SK-N-SH (cell line): ENCODE data around the gene AK2. TPM values are rescaled to one million over a fixed set of nuclear protein-coding genes. Genes with fewer than 3 reads are reported as not detected.

Source experiments
- CTCF ChIA-PET: fragments of 300-600, 350-600 bp; formaldehyde crosslinking; extraction: SDS; loops from one replicate; lab custom pipeline; 2021; lab: Yijun Ruan, JAX
- POLR2A ChIA-PET: fragments of 350-600 bp; sonication (Branson Sonifier 250); formaldehyde crosslinking; extraction: SDS; loops from one replicate; lab custom pipeline; 2020; ENCODE audit warnings: antibody characterized with exemption, inconsistent platforms; lab: Yijun Ruan, JAX
- DNase-seq: peaks from one replicate; pipeline ENCODE4 v3.0.0; 2012
- H2AFZ ChIP-seq: fragments of 200-600 bp; sonication (generic); 2 replicates; pipeline ENCODE4 v1.8.1; 2016; ENCODE audit warnings: antibody characterized with exemption, mild to moderate bottlenecking, low read depth
- H3F3A ChIP-seq: fragments of 200-600 bp; sonication (generic); replicated peaks from 2 replicates; pipeline ENCODE3; 2016; ENCODE audit warnings: antibody characterized with exemption, mild to moderate bottlenecking; ENCODE audit not compliant: insufficient read depth
- H3K27ac ChIP-seq, 2 experiments: fragments of 200-500 bp in 1 of 2; fragments of 200-600 bp in 1 of 2; sonication (Bioruptor generic) in 1 of 2; sonication (generic), shearing (Covaris generic) in 1 of 2; 2 replicates each; pipeline versions ENCODE4 v1.5.1 to v1.6.1; 2014 to 2016; ENCODE audit warnings: low read depth in 2 of 2, inconsistent platforms in 1 of 2, low read length in 1 of 2, mild to moderate bottlenecking in 1 of 2, mixed read lengths in 1 of 2
- H3K27me3 ChIP-seq: fragments of 200-600 bp; sonication (generic), shearing (Covaris generic); 2 replicates; pipeline ENCODE4 v1.6.1; 2016; ENCODE audit warnings: mixed run types; ENCODE audit not compliant: insufficient read depth
- H3K36me3 ChIP-seq, 2 experiments: fragments of 200-500 bp in 1 of 2; fragments of 200-600 bp in 1 of 2; sonication (Bioruptor generic) in 1 of 2; sonication (generic) in 1 of 2; replicated peaks in 1 of 2; 2 replicates each; pipeline versions ENCODE3 to v1.5.1; 2014 to 2016; ENCODE audit warnings: low read length in 1 of 2, mild to moderate bottlenecking in 1 of 2; ENCODE audit not compliant: insufficient read depth in 2 of 2, control insufficient read depth in 1 of 2
- H3K4me1 ChIP-seq, 2 experiments: fragments of 200-500 bp in 1 of 2; fragments of 200-600 bp in 1 of 2; sonication (Bioruptor generic) in 1 of 2; sonication (generic), shearing (Covaris generic) in 1 of 2; 2 replicates each; pipeline versions ENCODE4 v1.5.1 to v1.6.1; 2014 to 2016; ENCODE audit warnings: low read depth in 1 of 2, low read length in 1 of 2, mixed run types in 1 of 2; ENCODE audit not compliant: insufficient read depth in 2 of 2, control insufficient read depth in 1 of 2
- H3K4me2 ChIP-seq: fragments of 200-600 bp; sonication (generic), shearing (Covaris generic); 2 replicates; pipeline ENCODE4 v1.6.1; 2017; ENCODE audit warnings: mixed run types
- H3K4me3 ChIP-seq, 2 experiments: fragments of 200-500 bp in 1 of 2; fragments of 200-600 bp in 1 of 2; sonication (Bioruptor generic) in 1 of 2; sonication (generic), shearing (Covaris generic) in 1 of 2; 2 replicates each; pipeline versions ENCODE4 v1.5.1 to v1.8.1; 2014 to 2016; ENCODE audit warnings: low read depth in 2 of 2, inconsistent platforms in 1 of 2, low read length in 1 of 2, mild to moderate bottlenecking in 1 of 2, mixed read lengths in 1 of 2, moderate library complexity in 1 of 2
- H3K79me2 ChIP-seq: fragments of 200-600 bp; sonication (generic); 2 replicates; pipeline ENCODE4 v1.8.1; 2017; ENCODE audit warnings: mild to moderate bottlenecking; ENCODE audit not compliant: insufficient read depth
- H3K9ac ChIP-seq: fragments of 200-600 bp; sonication (generic); 2 replicates; pipeline ENCODE4 v1.6.1; 2017; ENCODE audit warnings: mixed run types
- H3K9me2 ChIP-seq: fragments of 200-600 bp; sonication (generic); 2 replicates; pipeline ENCODE4 v1.6.1; 2017; ENCODE audit warnings: mixed run types
- H3K9me3 ChIP-seq: fragments of 200-600 bp; sonication (generic); 2 replicates; pipeline ENCODE4 v1.6.1; 2017; ENCODE audit warnings: mixed run types, mild to moderate bottlenecking, moderate library complexity
- H4K20me1 ChIP-seq: fragments of 200-600 bp; sonication (generic); 2 replicates; pipeline ENCODE4 v1.6.1; 2017; ENCODE audit warnings: mild to moderate bottlenecking, mixed run types; ENCODE audit not compliant: insufficient read depth
- CTCF ChIP-seq: fragments of 200-600 bp; sonication (generic); IDR thresholded peaks from 2 replicates; pipeline ENCODE4 v1.6.1; 2017; ENCODE audit warnings: antibody characterized with exemption, mild to moderate bottlenecking, moderate library complexity
- ELF1 ChIP-seq: IDR thresholded peaks from 2 replicates; pipeline ENCODE4 v1.4.0; 2012
- EP300 ChIP-seq, 2 experiments: IDR thresholded peaks; 2 replicates each; pipeline versions ENCODE4 v1.4.0 to v1.6.1; 2012; ENCODE audit warnings: borderline replicate concordance in 1 of 2, low read depth in 1 of 2, low read length in 1 of 2
- IRF3 ChIP-seq: fragments of 150-350 bp; IDR thresholded peaks from 2 replicates; pipeline ENCODE4 v1.6.1; 2016; ENCODE audit warnings: mild to moderate bottlenecking, low read depth, low read length
- NFIC ChIP-seq: IDR thresholded peaks from 2 replicates; pipeline ENCODE4 v1.4.0; 2012; ENCODE audit warnings: borderline replicate concordance
- NRF1 ChIP-seq: IDR thresholded peaks from 2 replicates; pipeline ENCODE4 v1.6.1; 2012; ENCODE audit warnings: low read depth, mild to moderate bottlenecking, low read length
- PBX3 ChIP-seq: IDR thresholded peaks from 2 replicates; pipeline ENCODE4; 2012
- RCOR1 ChIP-seq: fragments of 150-350 bp; IDR thresholded peaks from 2 replicates; pipeline ENCODE4 v1.6.1; 2017; ENCODE audit warnings: antibody characterized with exemption, low read length
- RFX5 ChIP-seq: IDR thresholded peaks from 2 replicates; pipeline ENCODE4 v1.6.1; 2012; ENCODE audit warnings: mild to moderate bottlenecking, improper control_type of control experiment, low read length
- RXRA ChIP-seq: IDR thresholded peaks from 2 replicates; pipeline ENCODE4 v1.4.0; 2012; ENCODE audit warnings: low read depth, mild to moderate bottlenecking, borderline replicate concordance
- SIN3A ChIP-seq: IDR thresholded peaks from 2 replicates; pipeline ENCODE4 v1.6.1; 2012; ENCODE audit warnings: low read depth, mild to moderate bottlenecking, low read length, moderate library complexity, borderline replicate concordance
- SMC3 ChIP-seq: IDR thresholded peaks from 2 replicates; pipeline ENCODE4 v1.6.1; 2012; ENCODE audit warnings: low read depth, low read length, improper control_type of control experiment
- TAF1 ChIP-seq: IDR thresholded peaks from 2 replicates; pipeline ENCODE4 v1.6.1; 2012; ENCODE audit warnings: low read depth, mild to moderate bottlenecking, low read length, moderate library complexity, borderline replicate concordance
- TCF12 ChIP-seq: IDR thresholded peaks from 2 replicates; pipeline ENCODE4 v1.4.0; 2012
- WGBS: methylation state at CpG from one replicate; pipeline ENCODE4 v1.1.6; 2017; ENCODE audit warnings: low lambda C conversion rate; 5-methylcytosine and 5-hydroxymethylcytosine counted together
- polyA plus RNA-seq, 3 experiments: library from polyadenylated mRNA; depleted of rRNA; stranded (reverse); fragments of >200 nt; gene quantifications; 2 replicates each; pipeline ENCODE4 v1.2.3, GENCODE V29; 2012

AK2 gene
- polyA plus RNA-seq, 1 of the 3 experiments (the other 2 are of a cell fraction): 191 TPM

DNA sequence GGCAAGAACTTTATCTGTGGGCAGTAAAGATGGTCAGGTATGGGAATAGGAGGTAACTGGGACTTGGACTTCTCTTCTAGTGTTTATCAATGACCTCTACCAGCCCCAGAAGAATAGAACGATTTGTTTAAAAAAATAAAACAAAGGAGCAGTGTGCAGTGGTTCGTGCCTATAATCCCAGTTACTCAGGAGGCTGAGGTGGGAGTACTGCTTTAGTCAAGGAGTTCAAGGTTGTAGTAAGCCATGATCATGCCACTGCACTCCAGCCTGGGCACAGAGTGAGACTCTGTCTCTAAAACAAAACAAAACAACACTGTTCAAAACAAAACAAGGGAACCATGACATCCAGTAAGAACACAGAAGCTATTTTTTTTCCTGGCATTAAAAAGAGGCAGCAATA lies 76.3 kb downstream of the AK2 start:
- Histone ChIP-seq H3K27me3 (no peaks in the 10 kb centered on the region), H3K4me1 (peaks cover 6 to 12% of the 10 kb centered on the region in 2 experiments; a peak in 2 of 4 replicates), H3F3A (no peaks in the 10 kb centered on the region), H3K4me2 (no peak overlapping the region), H3K9me2 (no peaks in the 10 kb centered on the region), H3K27ac (no peak overlapping the region), H2AFZ (no peak overlapping the region), H3K4me3 (no peak overlapping the region), H3K9ac (no peak overlapping the region), H3K9me3 (no peaks in the 10 kb centered on the region), H3K36me3 (no peaks in the 10 kb centered on the region), H4K20me1 (peaks cover 70% of the 10 kb centered on the region), H3K79me2 (peaks cover 86% of the 10 kb centered on the region)
- WGBS: 85% methylated on average over 2 of the region's 2 CpGs
- no peak for TF ChIP-seq TAF1
- no peak for TF ChIP-seq RXRA
- no peak for TF ChIP-seq PBX3
- TF ChIP-seq EP300 (IDR thresholded peaks at IDR 0.05; ENCODE audit: borderline replicate concordance in 1 of 2, low read depth in 1 of 2, low read length in 1 of 2): no peak
- TF ChIP-seq NRF1: no peak
- no peak for TF ChIP-seq NFIC
- TF ChIP-seq RFX5: no peak
- TF ChIP-seq RCOR1: no peak
- TF ChIP-seq IRF3: no peak
- no peak for TF ChIP-seq TCF12
- no peak for TF ChIP-seq CTCF
- TF ChIP-seq SMC3: no peak
- ChIA-PET POLR2A (no interaction called here), CTCF (interaction anchor here (0.8 to 1.2 kb wide), 3 partner anchors 9 to 27 kb away, joined by 3 to 4 read pairs (median 3); no protein-coding TSS in a partner anchor)
- DNase-seq: no peak

GRCh38 chr1:32958827-32959226 lies 77.9 kb downstream of the AK2 start:
- no peak overlapping the region for H3K9ac ChIP-seq
- peaks cover 3% of the 10 kb centered on the region for H3F3A ChIP-seq
- H3K27ac ChIP-seq: no peak overlapping the region
- H3K9me2 ChIP-seq: no peaks in the 10 kb centered on the region
- WGBS: 88% methylated on average over 1 of the region's 1 CpG
- ChIA-PET POLR2A (interaction anchor here (0.9 kb wide), 1 partner anchor 25 kb away, joined by 3 read pairs; no protein-coding TSS in a partner anchor), CTCF (interaction anchor here (1.1 to 1.5 kb wide), 3 partner anchors 24 to 48 kb away, joined by 3 to 7 read pairs (median 6); no protein-coding TSS in a partner anchor)
- H3K36me3 ChIP-seq: no peaks in the 10 kb centered on the region
- H4K20me1 ChIP-seq: peaks cover 80% of the 10 kb centered on the region
- H3K4me3 ChIP-seq: no peak overlapping the region
- no peak overlapping the region for H3K4me2 ChIP-seq
- no peaks in the 10 kb centered on the region for H3K9me3 ChIP-seq
- H2AFZ ChIP-seq: no peak overlapping the region
- TF ChIP-seq SIN3A (no peak), RCOR1 (no peak), RFX5 (no peak), ELF1 (no peak)
- no peaks in the 10 kb centered on the region for H3K27me3 ChIP-seq
- H3K79me2 ChIP-seq: peaks cover 99% of the 10 kb centered on the region
- H3K4me1 ChIP-seq: peaks cover 6 to 12% of the 10 kb centered on the region in 2 experiments; a peak in 2 of 4 replicates
- DNase-seq: no peak

Other genes starting within 250 kb of the AK2 start
- gene YARS1, start 219.5 kb downstream of the AK2 start, polyA plus RNA-seq (2012; rRNA removed): 31.9 and 46.3 TPM in 2 replicates
- 13.2 and 19.2 TPM in 2 replicates for gene S100PBP, start 219.2 kb downstream of the AK2 start, polyA plus RNA-seq (2012; rRNA removed)
- gene FNDC5, start 166.0 kb downstream of the AK2 start, polyA plus RNA-seq (2012; rRNA removed): 0.59 and 0.94 TPM in 2 replicates
- gene HPCA, start 150.4 kb downstream of the AK2 start, polyA plus RNA-seq (2012; rRNA removed): not detected in 2 replicates
- 54.5 and 66.6 TPM in 2 replicates for gene TMEM54, start 135.5 kb downstream of the AK2 start, polyA plus RNA-seq (2012; rRNA removed)
- gene RNF19B, start 72.1 kb downstream of the AK2 start, polyA plus RNA-seq (2012; rRNA removed): 20.1 and 22.6 TPM in 2 replicates
- gene AZIN2, start 44.3 kb upstream of the AK2 start, polyA plus RNA-seq (2012; rRNA removed): 17.8 and 20.6 TPM in 2 replicates
- gene TRIM62, start 145.2 kb upstream of the AK2 start, polyA plus RNA-seq (2012; rRNA removed): 2.5 and 4.4 TPM in 2 replicates
- gene ZNF362, start 219.6 kb upstream of the AK2 start, polyA plus RNA-seq (2012; rRNA removed): 13.7 and 17.1 TPM in 2 replicates